Ovary (tissue), 3 donors: ENCODE results near the gene ZCCHC2.

Experiments
- CTCF ChIP-seq, 3 donors: fragments of 450-650 bp in 2 of 3; fragments of 200-600 bp in 1 of 3; IDR thresholded peaks; one replicate each; pipeline versions ENCODE4 v1.5.1 to v1.8.0; 2016 to 2022; ENCODE audit warnings: antibody characterized with exemption in 3 of 3, mild to moderate bottlenecking in 1 of 3
- EP300 ChIP-seq: sonication (generic); formaldehyde crosslinking; IDR thresholded peaks from one replicate; pipeline ENCODE4 v1.6.1; 2017; ENCODE audit warnings: antibody characterized with exemption
- POLR2A ChIP-seq: fragments of 450-650 bp; IDR thresholded peaks from one replicate; pipeline ENCODE4 v1.6.1; 2017; ENCODE audit warnings: antibody characterized with exemption, mild to moderate bottlenecking, moderate library complexity
- donor health status: DM: no; HTN: no; CAD: no.

GRCh38 chr18:62545098-62545497 lies 22.3 kb downstream of the ZCCHC2 start:
- TF ChIP-seq CTCF (IDR thresholded peaks at IDR 0.05) (no peak), EP300 (no peak), POLR2A (no peak)
